Measurements from ENCODE around the gene DUSP8. TPM values are rescaled to one million over a fixed set of nuclear protein-coding genes. Genes with fewer than 3 reads are reported as not detected.

The DUSP8 gene
- total and polyA plus RNA-seq, 2 of the 8 experiments (the other 6 are each of a cell fraction or from before 2014, with no cell fraction given) = 2.8 to 3.6 TPM

- no peak for TF ChIP-seq EZH2 (IDR thresholded peaks at IDR 0.05; ENCODE audit: low read depth, low read length, severe bottlenecking)
- TF ChIP-seq PHF8 (conservative IDR thresholded peaks at IDR 0.05; ENCODE audit: low read depth, low read length) = no peak
- no peak for TF ChIP-seq E2F6 (IDR thresholded peaks at IDR 0.05)
- no peak for TF ChIP-seq ASH2L (IDR thresholded peaks at IDR 0.05; ENCODE audit: low read length)
- no peak for TF ChIP-seq RFX5 (IDR thresholded peaks at IDR 0.05; ENCODE audit: borderline replicate concordance, low read depth, low read length)
- TF ChIP-seq CTBP2 (IDR thresholded peaks at IDR 0.05; ENCODE audit: borderline replicate concordance, insufficient read depth, insufficient read length, low read length) = no peak
Measured at GRCh38 chr11:1511937-1512496, 60.1 kb downstream of the DUSP8 start (continued).
